HG02885 (cell line): ENCODE results near the gene PXN.
"Not testable (repeated sequence)": the region's sequence is repeated elsewhere in the genome, so short reads cannot be mapped to it uniquely, and the experiment has no call there.

ENCODE experiments used
- ATAC-seq: cut with Tn5 transposase; IDR thresholded peaks from one replicate; pipeline ENCODE4 v1.9.1; 2021; ENCODE audit warnings: mild to moderate bottlenecking; ENCODE audit not compliant: unreplicated experiment, poor library complexity

Gene PXN

GRCh38 chr12:120227233-120228040 is 38.1 kb downstream of the PXN start:
- ATAC-seq: no peak

GRCh38 chr12:120225852-120226640 is 39.5 kb downstream of the PXN start:
- ATAC-seq: no peak

GRCh38 chr12:120225200-120225558 is 40.4 kb downstream of the PXN start:
- ATAC-seq: no peak

- no peak for ATAC-seq
These were observed 41.0 kb downstream of the PXN start for GRCh38 chr12:120224304-120225199.

- ATAC-seq: no peak
These were observed 41.8 kb downstream of the PXN start for GRCh38 chr12:120223458-120224303.

- ATAC-seq: no peak
These were observed 43.2 kb downstream of the PXN start for GRCh38 chr12:120222288-120222832.

GRCh38 chr12:120221576-120221900 is 44.0 kb downstream of the PXN start:
- no peak for ATAC-seq

GRCh38 chr12:120220838-120221575 is 44.5 kb downstream of the PXN start:
- no peak for ATAC-seq

GRCh38 chr12:120218680-120219606 is 46.6 kb downstream of the PXN start:
- no peak for ATAC-seq

GRCh38 chr12:120216742-120217605 is 48.6 kb downstream of the PXN start:
- ATAC-seq: no peak

- no peak for ATAC-seq
These were observed 49.5 kb downstream of the PXN start for GRCh38 chr12:120215766-120216735.

GRCh38 chr12:120215357-120215735 is 50.2 kb downstream of the PXN start:
- ATAC-seq: no peak

GRCh38 chr12:120214626-120215356 is 50.7 kb downstream of the PXN start:
- no peak for ATAC-seq

GRCh38 chr12:120213758-120214157 is 51.8 kb downstream of the PXN start:
- ATAC-seq: no peak

GRCh38 chr12:120213182-120213581 is 52.3 kb downstream of the PXN start:
- ATAC-seq: not testable (repeated sequence)
